Prostate gland (tissue), 2 donors: ENCODE measurements around the gene ANKRD30A. TPM values are rescaled to one million over a fixed set of nuclear protein-coding genes. Genes with fewer than 3 reads are reported as not detected.
"Not testable (repeated sequence)": the region's sequence is repeated elsewhere in the genome, so short reads cannot be mapped to it uniquely, and the experiment has no call there.

ENCODE experiments used
- DNase-seq: peaks from one replicate; pipeline ENCODE4 v3.0.0-alpha.2; 2019; ENCODE audit warnings: low spot score
- H3K27ac ChIP-seq, 2 donors: fragments of 200-600 bp; sonication (generic); 2 replicates each; pipeline ENCODE4 v1.5.1; 2017 to 2019
- H3K27me3 ChIP-seq: fragments of 200-600 bp; sonication (generic); replicated peaks from 2 replicates; pipeline ENCODE4 v1.5.1; 2019; ENCODE audit not compliant: insufficient read depth
- H3K36me3 ChIP-seq, 2 donors: fragments of 200-600 bp; sonication (generic); 1 replicate in 1 of 2; 2 replicates in 1 of 2; pipeline versions ENCODE4 v1.5.1 to v1.8.1; 2017 to 2019
- H3K4me1 ChIP-seq: fragments of 200-600 bp; sonication (generic); replicated peaks from 2 replicates; pipeline ENCODE4 v1.5.1; 2019
- H3K4me3 ChIP-seq, 2 donors: fragments of 200-600 bp; sonication (generic); 2 replicates each; pipeline ENCODE4 v1.5.1; 2017 to 2019
- H3K9me3 ChIP-seq: fragments of 200-600 bp; sonication (generic); 2 replicates; pipeline ENCODE4 v1.5.1; 2017
- CTCF ChIP-seq, 4 experiments: fragments of 200-600 bp in 2 of 4; fragments of 450-650 bp in 2 of 4; sonication (generic) in 2 of 4; IDR thresholded peaks; 1 replicate in 3 of 4; 2 replicates in 1 of 4; pipeline ENCODE4 v1.5.1; 2016 to 2019; ENCODE audit warnings: antibody characterized with exemption in 4 of 4, mild to moderate bottlenecking in 2 of 4, moderate library complexity in 2 of 4
- POLR2A ChIP-seq: fragments of 450-650 bp; IDR thresholded peaks from one replicate; pipeline ENCODE4 v1.6.1; 2016; ENCODE audit warnings: antibody characterized with exemption, mild to moderate bottlenecking
- POLR2AphosphoS5 ChIP-seq: sonication (generic); formaldehyde crosslinking; IDR thresholded peaks from one replicate; pipeline ENCODE4 v1.6.1; 2017; ENCODE audit warnings: antibody characterized with exemption
- WGBS: methylation state at CpG from one replicate; pipeline ENCODE4 v1.1.5; 2018; 5-methylcytosine and 5-hydroxymethylcytosine counted together
- intact Hi-C: fragments of 100-400 bp; cut with DNase I; formaldehyde crosslinking; loops from one replicate; pipeline ENCODE4 v1.14.2; 2022
- total RNA-seq, 2 donors: library from RNA; depleted of rRNA; stranded (reverse); fragments of >200 nt; gene quantifications; one replicate each; pipeline ENCODE4 v1.1.0, GENCODE V29; 2016

Gene ANKRD30A
- total RNA-seq, 2 donors from 2014 or later = 1.5 TPM; not detected in 1

GRCh38 chr10:37109000-37109399 is 16.4 kb upstream of the ANKRD30A start:
- no peak for DNase-seq
- Histone ChIP-seq H3K36me3 (no peaks in the 10 kb centered on the region), H3K4me1 (no peaks in the 10 kb centered on the region), H3K4me3 (no peak overlapping the region), H3K27ac (no peak overlapping the region), H3K9me3 (no peaks in the 10 kb centered on the region), H3K27me3 (no peaks in the 10 kb centered on the region)
- intact Hi-C loops = no loop called here
- WGBS = 83% methylated on average over 1 of the region's 1 CpG
- TF ChIP-seq POLR2A (no peak), CTCF (IDR thresholded peaks at IDR 0.05) (no peak), POLR2AphosphoS5 (no peak)

- H3K27me3 ChIP-seq = no peaks in the 10 kb centered on the region
- TF ChIP-seq POLR2AphosphoS5 (no peak), CTCF (IDR thresholded peaks at IDR 0.05) (no peak), POLR2A (no peak)
- no peak overlapping the region for H3K4me3 ChIP-seq
- H3K4me1 ChIP-seq = no peaks in the 10 kb centered on the region
- no peaks in the 10 kb centered on the region for H3K36me3 ChIP-seq
- no peak overlapping the region for H3K27ac ChIP-seq
- intact Hi-C loops = no loop called here
- DNase-seq = no peak
- WGBS = 93% methylated on average over 21 of the region's 21 CpGs
- H3K9me3 ChIP-seq = no peaks in the 10 kb centered on the region
Measured at GRCh38 chr10:37124532-37124931, 866 bp upstream of the ANKRD30A start.

GRCh38 chr10:37125921-37126320 is 523 bp downstream of the ANKRD30A start:
- Histone ChIP-seq H3K36me3 (no peaks in the 10 kb centered on the region), H3K4me3 (no peak overlapping the region), H3K4me1 (no peaks in the 10 kb centered on the region), H3K9me3 (no peaks in the 10 kb centered on the region), H3K27me3 (no peaks in the 10 kb centered on the region), H3K27ac (no peak overlapping the region)
- intact Hi-C loops = no loop called here
- DNase-seq = no peak
- TF ChIP-seq POLR2AphosphoS5 (no peak), POLR2A (no peak), CTCF (IDR thresholded peaks at IDR 0.05) (no peak)
- 91% methylated on average over 12 of the region's 12 CpGs for WGBS

GRCh38 chr10:37146443-37146842 is 21.0 kb downstream of the ANKRD30A start:
- no peaks in the 10 kb centered on the region for H3K36me3 ChIP-seq
- H3K27ac ChIP-seq = no peak overlapping the region
- TF ChIP-seq POLR2A (no peak), POLR2AphosphoS5 (no peak), CTCF (IDR thresholded peaks at IDR 0.05) (no peak)
- H3K4me3 ChIP-seq = no peak overlapping the region
- H3K27me3 ChIP-seq = no peaks in the 10 kb centered on the region
- intact Hi-C loops = no loop called here
- 17% methylated on average over 5 of the region's 5 CpGs for WGBS
- no peak for DNase-seq
- H3K4me1 ChIP-seq = no peaks in the 10 kb centered on the region
- no peaks in the 10 kb centered on the region for H3K9me3 ChIP-seq

GRCh38 chr10:37162430-37162829 is 37.0 kb downstream of the ANKRD30A start:
- 62% methylated on average over 4 of the region's 4 CpGs for whole genome bisulfite sequencing
- H3K4me1 ChIP-seq, DNase-seq, H3K27ac ChIP-seq, intact Hi-C loops, H3K36me3 ChIP-seq, H3K9me3 ChIP-seq, H3K27me3 ChIP-seq, H3K4me3 ChIP-seq: not testable (repeated sequence)

- DNase-seq, intact Hi-C loops, H3K4me3 ChIP-seq: not testable (repeated sequence)
Measured at GRCh38 chr10:37171945-37172344, 46.5 kb downstream of the ANKRD30A start.

GRCh38 chr10:37178296-37178695 is 52.9 kb downstream of the ANKRD30A start:
- H3K36me3 ChIP-seq, H3K4me3 ChIP-seq, H3K9me3 ChIP-seq, H3K4me1 ChIP-seq, H3K27me3 ChIP-seq, intact Hi-C loops, DNase-seq, H3K27ac ChIP-seq: not testable (repeated sequence)
- 64% methylated on average over 4 of the region's 4 CpGs for WGBS

More at GRCh38 chr10:37171945-37172344, 46.5 kb downstream of the ANKRD30A start:
- not testable (repeated sequence) for H3K27ac ChIP-seq, H3K27me3 ChIP-seq, H3K36me3 ChIP-seq, H3K9me3 ChIP-seq, H3K4me1 ChIP-seq
- WGBS = 88% methylated on average over 13 of the region's 13 CpGs

GRCh38 chr10:37182719-37183118 is 57.3 kb downstream of the ANKRD30A start:
- H3K4me1 ChIP-seq, intact Hi-C loops, DNase-seq, H3K9me3 ChIP-seq, H3K27me3 ChIP-seq, H3K4me3 ChIP-seq, H3K27ac ChIP-seq, H3K36me3 ChIP-seq: not testable (repeated sequence)
- WGBS = 100% methylated on average over 1 of the region's 11 CpGs
